SK-N-SH (cell line): ENCODE measurements around the gene ABCG1. TPM values are rescaled to one million over a fixed set of nuclear protein-coding genes. Genes with fewer than 3 reads are reported as not detected.
A peak's percentile ranks its signal among the peaks of the same experiment; 100 is the strongest.

ENCODE experiments used
- CTCF ChIA-PET: fragments of 300-600, 350-600 bp; formaldehyde crosslinking; extraction: SDS; loops from one replicate; lab custom pipeline; 2021; lab: Yijun Ruan, JAX
- POLR2A ChIA-PET: fragments of 350-600 bp; sonication (Branson Sonifier 250); formaldehyde crosslinking; extraction: SDS; loops from one replicate; lab custom pipeline; 2020; ENCODE audit warnings: antibody characterized with exemption, inconsistent platforms; lab: Yijun Ruan, JAX
- DNase-seq: peaks from one replicate; pipeline ENCODE4 v3.0.0; 2012
- H2AFZ ChIP-seq: fragments of 200-600 bp; sonication (generic); 2 replicates; pipeline ENCODE4 v1.8.1; 2016; ENCODE audit warnings: antibody characterized with exemption, mild to moderate bottlenecking, low read depth
- H3F3A ChIP-seq: fragments of 200-600 bp; sonication (generic); replicated peaks from 2 replicates; pipeline ENCODE3; 2016; ENCODE audit warnings: antibody characterized with exemption, mild to moderate bottlenecking; ENCODE audit not compliant: insufficient read depth
- H3K27ac ChIP-seq, 2 experiments: fragments of 200-500 bp in 1 of 2; fragments of 200-600 bp in 1 of 2; sonication (Bioruptor generic) in 1 of 2; sonication (generic), shearing (Covaris generic) in 1 of 2; 2 replicates each; pipeline versions ENCODE4 v1.5.1 to v1.6.1; 2014 to 2016; ENCODE audit warnings: low read depth in 2 of 2, inconsistent platforms in 1 of 2, low read length in 1 of 2, mild to moderate bottlenecking in 1 of 2, mixed read lengths in 1 of 2
- H3K27me3 ChIP-seq: fragments of 200-600 bp; sonication (generic), shearing (Covaris generic); 2 replicates; pipeline ENCODE4 v1.6.1; 2016; ENCODE audit warnings: mixed run types; ENCODE audit not compliant: insufficient read depth
- H3K36me3 ChIP-seq, 2 experiments: fragments of 200-500 bp in 1 of 2; fragments of 200-600 bp in 1 of 2; sonication (Bioruptor generic) in 1 of 2; sonication (generic) in 1 of 2; replicated peaks in 1 of 2; 2 replicates each; pipeline versions ENCODE3 to v1.5.1; 2014 to 2016; ENCODE audit warnings: low read length in 1 of 2, mild to moderate bottlenecking in 1 of 2; ENCODE audit not compliant: insufficient read depth in 2 of 2, control insufficient read depth in 1 of 2
- H3K4me1 ChIP-seq, 2 experiments: fragments of 200-500 bp in 1 of 2; fragments of 200-600 bp in 1 of 2; sonication (Bioruptor generic) in 1 of 2; sonication (generic), shearing (Covaris generic) in 1 of 2; 2 replicates each; pipeline versions ENCODE4 v1.5.1 to v1.6.1; 2014 to 2016; ENCODE audit warnings: low read depth in 1 of 2, low read length in 1 of 2, mixed run types in 1 of 2; ENCODE audit not compliant: insufficient read depth in 2 of 2, control insufficient read depth in 1 of 2
- H3K4me2 ChIP-seq: fragments of 200-600 bp; sonication (generic), shearing (Covaris generic); 2 replicates; pipeline ENCODE4 v1.6.1; 2017; ENCODE audit warnings: mixed run types
- H3K4me3 ChIP-seq, 2 experiments: fragments of 200-500 bp in 1 of 2; fragments of 200-600 bp in 1 of 2; sonication (Bioruptor generic) in 1 of 2; sonication (generic), shearing (Covaris generic) in 1 of 2; 2 replicates each; pipeline versions ENCODE4 v1.5.1 to v1.8.1; 2014 to 2016; ENCODE audit warnings: low read depth in 2 of 2, inconsistent platforms in 1 of 2, low read length in 1 of 2, mild to moderate bottlenecking in 1 of 2, mixed read lengths in 1 of 2, moderate library complexity in 1 of 2
- H3K79me2 ChIP-seq: fragments of 200-600 bp; sonication (generic); 2 replicates; pipeline ENCODE4 v1.8.1; 2017; ENCODE audit warnings: mild to moderate bottlenecking; ENCODE audit not compliant: insufficient read depth
- H3K9ac ChIP-seq: fragments of 200-600 bp; sonication (generic); 2 replicates; pipeline ENCODE4 v1.6.1; 2017; ENCODE audit warnings: mixed run types
- H3K9me2 ChIP-seq: fragments of 200-600 bp; sonication (generic); 2 replicates; pipeline ENCODE4 v1.6.1; 2017; ENCODE audit warnings: mixed run types
- H3K9me3 ChIP-seq: fragments of 200-600 bp; sonication (generic); 2 replicates; pipeline ENCODE4 v1.6.1; 2017; ENCODE audit warnings: mixed run types, mild to moderate bottlenecking, moderate library complexity
- H4K20me1 ChIP-seq: fragments of 200-600 bp; sonication (generic); 2 replicates; pipeline ENCODE4 v1.6.1; 2017; ENCODE audit warnings: mild to moderate bottlenecking, mixed run types; ENCODE audit not compliant: insufficient read depth
- GABPA ChIP-seq: IDR thresholded peaks from 2 replicates; pipeline ENCODE4 v1.4.0; 2012; ENCODE audit warnings: low read depth, mild to moderate bottlenecking
- MEF2A ChIP-seq: IDR thresholded peaks from 2 replicates; pipeline ENCODE4 v1.4.0; 2012; ENCODE audit warnings: low read depth, borderline replicate concordance
- MXI1 ChIP-seq: IDR thresholded peaks from 2 replicates; pipeline ENCODE4 v1.6.1; 2012; ENCODE audit warnings: mild to moderate bottlenecking, low read depth, low read length, improper control_type of control experiment
- NRF1 ChIP-seq: IDR thresholded peaks from 2 replicates; pipeline ENCODE4 v1.6.1; 2012; ENCODE audit warnings: low read depth, mild to moderate bottlenecking, low read length
- RAD21 ChIP-seq: IDR thresholded peaks from 2 replicates; pipeline ENCODE4 v1.6.1; 2012; ENCODE audit warnings: mild to moderate bottlenecking, low read length
- RFX5 ChIP-seq: IDR thresholded peaks from 2 replicates; pipeline ENCODE4 v1.6.1; 2012; ENCODE audit warnings: mild to moderate bottlenecking, improper control_type of control experiment, low read length
- TAF1 ChIP-seq: IDR thresholded peaks from 2 replicates; pipeline ENCODE4 v1.6.1; 2012; ENCODE audit warnings: low read depth, mild to moderate bottlenecking, low read length, moderate library complexity, borderline replicate concordance
- YY1 ChIP-seq: IDR thresholded peaks from 2 replicates; pipeline ENCODE4 v1.4.0; 2012; ENCODE audit warnings: low read depth, mild to moderate bottlenecking
- WGBS: methylation state at CpG from one replicate; pipeline ENCODE4 v1.1.6; 2017; ENCODE audit warnings: low lambda C conversion rate; 5-methylcytosine and 5-hydroxymethylcytosine counted together
- polyA plus RNA-seq, 3 experiments: library from polyadenylated mRNA; depleted of rRNA; stranded (reverse); fragments of >200 nt; gene quantifications; 2 replicates each; pipeline ENCODE4 v1.2.3, GENCODE V29; 2012
- TF ChIP-seq, protein P1 (sequence below): fragments of 200-600 bp; sonication (generic); IDR thresholded peaks from 2 replicates; pipeline ENCODE4 v1.6.1; 2017; ENCODE audit warnings: antibody characterized with exemption, mild to moderate bottlenecking, moderate library complexity

The ABCG1 gene
- polyA plus RNA-seq, 1 of the 3 experiments (the other 2 are of a cell fraction), result 0.07 TPM

DNA sequence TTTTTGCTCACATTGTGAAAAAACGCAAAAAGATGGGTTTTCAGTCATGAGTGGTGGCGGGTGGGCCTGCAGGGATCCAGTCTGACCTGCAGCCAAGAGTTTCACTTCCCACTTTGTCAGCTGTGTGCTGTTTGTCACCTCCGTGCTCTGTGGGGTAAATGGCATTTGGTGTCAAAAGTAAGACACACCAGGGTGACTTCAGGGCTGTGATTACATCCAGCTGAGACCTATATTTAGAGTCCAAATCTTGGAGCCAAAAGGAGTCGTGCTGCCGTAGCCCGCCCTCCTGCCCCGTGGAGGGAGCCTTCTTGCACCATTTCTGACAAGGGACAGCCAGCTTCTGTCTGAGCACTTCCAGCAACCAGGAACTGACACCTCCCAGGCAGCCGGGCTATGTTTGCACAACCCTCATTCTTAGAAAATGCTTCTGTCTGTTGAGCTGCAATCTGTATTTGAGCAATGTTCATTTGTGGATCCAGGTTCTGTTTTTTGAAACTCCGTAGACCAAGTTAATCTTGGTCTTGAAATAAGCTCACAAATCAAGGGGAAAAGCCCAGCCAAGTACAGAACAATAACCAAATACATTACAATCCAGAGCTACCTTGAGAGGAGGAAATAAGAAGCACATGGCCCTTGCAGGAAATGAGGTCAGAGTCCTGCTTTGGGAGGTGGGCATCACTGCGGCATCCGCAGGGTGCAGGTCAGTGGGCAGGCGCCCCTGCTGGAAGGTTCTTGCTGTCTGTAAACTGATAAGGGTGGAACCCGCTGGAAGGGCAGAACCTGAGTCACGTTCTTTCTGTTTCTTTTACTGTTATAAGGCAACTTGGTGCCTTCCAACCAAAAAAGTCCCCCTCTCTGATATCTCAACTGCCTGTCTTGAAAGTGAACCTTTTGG is 14.4 kb downstream of the ABCG1 start:
- Histone ChIP-seq H3K9ac (no peak overlapping the region), H3K4me3 (no peak overlapping the region), H3K9me3 (no peaks in the 10 kb centered on the region), H4K20me1 (no peaks in the 10 kb centered on the region), H3K9me2 (no peaks in the 10 kb centered on the region), H3K79me2 (no peaks in the 10 kb centered on the region), H3K27ac (peak overlapping the region in 1 of 2 experiments; percentile 89; a peak in 2 of 4 replicates), H3F3A (no peaks in the 10 kb centered on the region), H2AFZ (no peak overlapping the region), H3K4me1 (peaks cover 8 to 48% of the 10 kb centered on the region in 2 experiments; a peak in 3 of 4 replicates), H3K36me3 (no peaks in the 10 kb centered on the region), H3K4me2 (no peak overlapping the region), H3K27me3 (peaks cover 6% of the 10 kb centered on the region; the same call in 1 of the 2 replicates)
- peak; percentile 66 for DNase-seq
- ChIA-PET CTCF (interaction anchor here (0.7 to 4.0 kb wide), 7 partner anchors 9 to 116 kb away, joined by 3 to 28 read pairs (median 7); no protein-coding TSS in a partner anchor), POLR2A (interaction anchor here (2.9 kb wide), 1 partner anchor 13 kb away, joined by 28 read pairs; the partner anchor contains the start of gene ABCG1)
- TF ChIP-seq MXI1, result no peak
- WGBS, result 69% methylated on average over 10 of the region's 14 CpGs

DNA sequence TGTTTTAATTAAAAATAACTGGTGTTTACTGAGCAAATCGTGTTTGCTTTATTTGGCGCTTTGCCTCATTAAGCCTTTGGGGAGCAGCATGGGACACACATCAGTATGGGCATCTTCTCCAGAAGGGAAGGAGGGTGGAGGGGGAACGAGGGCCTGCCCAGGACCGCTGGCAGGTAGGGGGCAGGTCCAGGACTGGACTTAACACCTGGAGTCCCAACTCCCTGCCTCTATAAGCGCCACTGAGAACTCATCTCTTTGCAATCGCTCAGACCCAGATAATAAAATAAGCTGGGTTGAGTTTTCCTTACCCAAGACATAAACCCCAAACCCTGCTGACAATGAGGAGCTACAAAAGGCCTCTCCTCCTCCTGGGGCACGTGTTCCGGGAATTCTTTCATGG is 15.1 kb downstream of the ABCG1 start:
- H3K9me3 ChIP-seq, result no peaks in the 10 kb centered on the region
- H2AFZ ChIP-seq, result no peak overlapping the region
- POLR2A ChIA-PET, result interaction anchor here (1.0 to 2.9 kb wide), 6 partner anchors 10 to 82 kb away, joined by 3 to 28 read pairs (median 4); partner anchors contain the start of gene ABCG1
- H3K36me3 ChIP-seq, result no peaks in the 10 kb centered on the region
- H3K9ac ChIP-seq, result no peak overlapping the region
- peaks cover 6% of the 10 kb centered on the region; the same call in 1 of the 2 replicates for H3K27me3 ChIP-seq
- CTCF ChIA-PET, result interaction anchor here (0.9 to 4.0 kb wide), 8 partner anchors 10 to 117 kb away, joined by 3 to 28 read pairs (median 6); no protein-coding TSS in a partner anchor
- peak overlapping the region in 1 of 2 experiments; percentile 38; a peak in 1 of 4 replicates for H3K4me3 ChIP-seq
- no peaks in the 10 kb centered on the region for H4K20me1 ChIP-seq
- no peaks in the 10 kb centered on the region for H3K79me2 ChIP-seq
- no peaks in the 10 kb centered on the region for H3F3A ChIP-seq
- peak; percentile 30 for DNase-seq
- peaks cover 8 to 47% of the 10 kb centered on the region in 2 experiments; a peak in 3 of 4 replicates for H3K4me1 ChIP-seq
- no peak overlapping the region for H3K4me2 ChIP-seq
- TF ChIP-seq YY1 (no peak), GABPA (no peak), TAF1 (no peak), MEF2A (no peak)
- H3K9me2 ChIP-seq, result no peaks in the 10 kb centered on the region
- WGBS, result 73% methylated on average over 5 of the region's 8 CpGs
- peak overlapping the region in 1 of 2 experiments; percentile 89; a peak in 2 of 4 replicates for H3K27ac ChIP-seq

DNA sequence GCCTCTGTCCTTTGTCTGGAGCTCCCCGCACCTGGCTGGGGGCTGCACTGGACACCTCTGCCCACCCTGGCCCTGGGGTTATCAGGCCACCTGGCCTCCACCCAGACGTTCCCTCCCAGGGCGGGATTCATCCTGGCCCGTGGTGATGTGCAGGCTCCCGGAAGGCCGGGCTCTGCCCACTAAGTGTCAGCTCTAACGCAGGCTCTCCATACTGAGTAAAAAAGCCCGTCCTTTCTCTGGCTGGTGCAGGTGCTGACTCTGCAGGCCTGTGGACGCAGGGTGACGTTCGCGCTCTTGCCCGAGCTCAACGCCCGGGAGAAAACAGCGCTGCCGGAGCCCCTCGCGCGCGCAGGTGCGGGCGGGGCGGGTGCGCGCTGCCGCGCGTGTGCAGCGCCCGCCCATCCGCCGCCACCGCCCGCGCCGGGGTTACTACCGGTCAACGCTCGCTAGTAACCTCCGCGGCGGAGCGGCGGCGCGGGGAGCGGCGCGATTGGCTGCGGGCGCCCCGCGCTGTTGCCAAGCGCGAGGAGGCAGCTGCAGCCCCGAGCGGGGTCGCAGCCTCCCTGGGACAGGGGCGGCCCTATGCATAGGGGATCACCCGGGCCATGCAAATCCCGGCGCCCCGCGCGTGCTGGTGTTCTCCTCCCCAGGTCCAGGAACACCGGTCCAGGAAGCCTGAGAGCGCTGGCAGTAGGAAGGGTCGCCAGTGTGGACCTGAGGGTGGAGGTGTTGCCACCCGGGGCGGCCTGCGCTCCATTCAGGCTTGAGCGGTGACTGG is 15.7 kb downstream of the ABCG1 start:
- H3K9me2 ChIP-seq, result no peaks in the 10 kb centered on the region

More for the DNA sequence above, 15.7 kb downstream of the ABCG1 start:
- no peaks in the 10 kb centered on the region for H3K9me3 ChIP-seq
- no peak overlapping the region for H2AFZ ChIP-seq
- WGBS, result 29% methylated on average over 9 of the region's 73 CpGs
- peak; percentile 92 for DNase-seq
- no peak overlapping the region for H3K4me2 ChIP-seq
- H3K9ac ChIP-seq, result no peak overlapping the region
- peaks cover 6% of the 10 kb centered on the region; the same call in 1 of the 2 replicates for H3K27me3 ChIP-seq
- H3K79me2 ChIP-seq, result no peaks in the 10 kb centered on the region
- CTCF ChIA-PET, result interaction anchor here (0.9 to 4.0 kb wide), 5 partner anchors 11 to 89 kb away, joined by 3 to 28 read pairs (median 8); no protein-coding TSS in a partner anchor
- no peaks in the 10 kb centered on the region for H3K36me3 ChIP-seq
- H3K27ac ChIP-seq, result peak overlapping the region in 1 of 2 experiments; percentile 89; a peak in 2 of 4 replicates
- POLR2A ChIA-PET, result interaction anchor here (0.6 to 2.9 kb wide), 7 partner anchors 10 to 106 kb away, joined by 3 to 28 read pairs (median 4); partner anchors contain the start of gene ABCG1
- H3K4me3 ChIP-seq, result peak overlapping the region in 1 of 2 experiments; percentile 38; a peak in 2 of 4 replicates
- no peaks in the 10 kb centered on the region for H3F3A ChIP-seq
- H4K20me1 ChIP-seq, result no peaks in the 10 kb centered on the region
- TF ChIP-seq MEF2A, result no peak
- peak; percentile 61 for TF ChIP-seq NRF1
- peak; percentile 24; the same call in 1 of the 2 replicates for TF ChIP-seq RAD21
- TF ChIP-seq, protein P1, sequence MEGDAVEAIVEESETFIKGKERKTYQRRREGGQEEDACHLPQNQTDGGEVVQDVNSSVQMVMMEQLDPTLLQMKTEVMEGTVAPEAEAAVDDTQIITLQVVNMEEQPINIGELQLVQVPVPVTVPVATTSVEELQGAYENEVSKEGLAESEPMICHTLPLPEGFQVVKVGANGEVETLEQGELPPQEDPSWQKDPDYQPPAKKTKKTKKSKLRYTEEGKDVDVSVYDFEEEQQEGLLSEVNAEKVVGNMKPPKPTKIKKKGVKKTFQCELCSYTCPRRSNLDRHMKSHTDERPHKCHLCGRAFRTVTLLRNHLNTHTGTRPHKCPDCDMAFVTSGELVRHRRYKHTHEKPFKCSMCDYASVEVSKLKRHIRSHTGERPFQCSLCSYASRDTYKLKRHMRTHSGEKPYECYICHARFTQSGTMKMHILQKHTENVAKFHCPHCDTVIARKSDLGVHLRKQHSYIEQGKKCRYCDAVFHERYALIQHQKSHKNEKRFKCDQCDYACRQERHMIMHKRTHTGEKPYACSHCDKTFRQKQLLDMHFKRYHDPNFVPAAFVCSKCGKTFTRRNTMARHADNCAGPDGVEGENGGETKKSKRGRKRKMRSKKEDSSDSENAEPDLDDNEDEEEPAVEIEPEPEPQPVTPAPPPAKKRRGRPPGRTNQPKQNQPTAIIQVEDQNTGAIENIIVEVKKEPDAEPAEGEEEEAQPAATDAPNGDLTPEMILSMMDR, result no peak
- peak; percentile 89 for TF ChIP-seq RFX5
- peaks cover 8 to 47% of the 10 kb centered on the region in 2 experiments; a peak in 3 of 4 replicates for H3K4me1 ChIP-seq
